ENCODE data around the gene ASAP3. TPM values are rescaled to one million over a fixed set of nuclear protein-coding genes. Genes with fewer than 3 reads are reported as not detected.
"Not testable (repeated sequence)": the region's sequence is repeated elsewhere in the genome, so short reads cannot be mapped to it uniquely, and the experiment has no call there.

Gene ASAP3
- total and polyA plus RNA-seq, 9 of the 15 experiments (the other 6 are each of a cell fraction or from before 2014, with no cell fraction given), result 1.7 to 31.2 (median 17.4) TPM

GRCh38 chr1:23505851-23506250, 21.9 kb upstream of the ASAP3 start (continued):
- TF ChIP-seq POLR3G (IDR thresholded peaks at IDR 0.05; ENCODE audit: extremely low read depth, insufficient read length, insufficient replicate concordance) (no peak), RAD51 (IDR thresholded peaks at IDR 0.05; ENCODE audit: borderline replicate concordance, low read depth) (no peak), THRB (CRISPR knock-in tag; conservative IDR thresholded peaks at IDR 0.05) (no peak)
- TF ChIP-seq, protein P1, sequence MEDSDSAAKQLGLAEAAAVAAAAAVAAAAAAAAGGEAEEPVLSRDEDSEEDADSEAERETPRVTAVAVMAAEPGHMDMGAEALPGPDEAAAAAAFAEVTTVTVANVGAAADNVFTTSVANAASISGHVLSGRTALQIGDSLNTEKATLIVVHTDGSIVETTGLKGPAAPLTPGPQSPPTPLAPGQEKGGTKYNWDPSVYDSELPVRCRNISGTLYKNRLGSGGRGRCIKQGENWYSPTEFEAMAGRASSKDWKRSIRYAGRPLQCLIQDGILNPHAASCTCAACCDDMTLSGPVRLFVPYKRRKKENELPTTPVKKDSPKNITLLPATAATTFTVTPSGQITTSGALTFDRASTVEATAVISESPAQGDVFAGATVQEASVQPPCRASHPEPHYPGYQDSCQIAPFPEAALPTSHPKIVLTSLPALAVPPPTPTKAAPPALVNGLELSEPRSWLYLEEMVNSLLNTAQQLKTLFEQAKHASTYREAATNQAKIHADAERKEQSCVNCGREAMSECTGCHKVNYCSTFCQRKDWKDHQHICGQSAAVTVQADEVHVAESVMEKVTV (CRISPR knock-in tag; IDR thresholded peaks at IDR 0.05), result no peak

DNA sequence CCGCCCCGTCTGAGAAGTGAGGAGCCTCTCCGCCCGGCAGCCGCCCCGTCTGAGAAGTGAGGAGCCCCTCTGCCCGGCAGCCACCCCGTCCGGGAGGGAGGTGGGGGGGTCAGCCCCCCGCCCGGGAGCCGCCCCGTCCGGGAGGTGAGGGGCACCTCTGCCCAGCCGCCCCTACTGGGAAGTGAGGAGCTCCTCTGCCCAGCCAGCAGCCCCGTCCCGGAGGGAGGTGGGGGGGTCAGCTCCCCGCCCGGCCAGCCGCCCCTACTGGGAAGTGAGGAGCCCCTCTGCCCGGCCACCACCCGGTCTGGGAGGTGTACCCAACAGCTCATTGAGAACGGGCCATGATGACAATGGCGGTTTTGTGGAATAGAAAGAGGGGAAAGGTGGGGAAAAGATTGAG, 20.2 kb upstream of the ASAP3 start:
- H3K9ac ChIP-seq (ENCODE audit: insufficient read depth in 1 of 2, low read depth in 2 of 2, low read length in 2 of 2); CTCF ChIA-PET (ENCODE audit: low intra/inter-chr PET ratio); H4K20me1 ChIP-seq (replicated peaks; ENCODE audit: control insufficient read depth, insufficient read depth, low read length); H3K4me3 ChIP-seq; H3K79me2 ChIP-seq (ENCODE audit: control insufficient read depth, insufficient read depth, low read length); BruUV-seq (replicated peaks); H3K9me1 ChIP-seq (ENCODE audit: control insufficient read depth, insufficient read depth, low read length); H3K27ac ChIP-seq (ENCODE audit: extremely low read depth, low read depth, low read length); H3K4me2 ChIP-seq (ENCODE audit: insufficient read depth, low read length); in situ Hi-C loops (cut with MboI); H2AFZ ChIP-seq (ENCODE audit: low read depth, low read length); H3K27me3 ChIP-seq (ENCODE audit: control insufficient read depth in 2 of 2, insufficient read depth in 2 of 2, low read length in 2 of 2); intact Hi-C loops (cut with micrococcal nuclease); ATAC-seq; H3K9me3 ChIP-seq (replicated peaks; ENCODE audit: control insufficient read depth, insufficient read depth, low read depth, low read length); DNase-seq (ENCODE audit: extremely low read depth in 1 of 4, low spot score in 3 of 4); H3K4me1 ChIP-seq (replicated peaks in 1 of 2; ENCODE audit: control insufficient read depth in 2 of 2, insufficient read depth in 2 of 2, low read length in 2 of 2); FAIRE-seq: not testable (repeated sequence)
- WGBS (ENCODE audit: insufficient coverage, low coverage, missing lambda C conversion rate), result 56% methylated on average over 7 of the region's 24 CpGs
- POLR2A ChIA-PET, result interaction anchor here (3.6 kb wide), 1 partner anchor 11 kb away, joined by 17 read pairs; no protein-coding TSS in a partner anchor
- peaks cover 33% of the 10 kb centered on the region; the same call in 2 of the 3 replicates for H3K36me3 ChIP-seq (ENCODE audit: control insufficient read depth, insufficient read depth, low read length)
